A549 (cell line): ENCODE measurements around the gene TXK.

Experiments used
- CTCF ChIP-seq: fragments of >200 bp; sonication (Bioruptor Twin); formaldehyde crosslinking; IDR thresholded peaks from 3 replicates; pipeline ENCODE4 v1.5.1; 2016
- EHMT2 ChIP-seq: fragments of 200-600 bp; sonication (generic); IDR thresholded peaks from 2 replicates; pipeline ENCODE4 v1.6.1; 2016; ENCODE audit warnings: antibody characterized with exemption, low read depth, mild to moderate bottlenecking, moderate library complexity
- FOSL2 ChIP-seq, 2 experiments: fragments of 450-650 bp in 1 of 2; fragments of >200 bp in 1 of 2; sonication (Bioruptor Twin) in 1 of 2; formaldehyde crosslinking; IDR thresholded peaks; 2 replicates each; pipeline versions ENCODE4 v1.5.0 to v1.6.1; 2016 to 2020; ENCODE audit warnings: mild to moderate bottlenecking in 1 of 2, moderate library complexity in 1 of 2
- KDM1A ChIP-seq: fragments of 200-600 bp; sonication (generic); IDR thresholded peaks from 2 replicates; pipeline ENCODE4 v1.6.1; 2016; ENCODE audit warnings: low read depth, mild to moderate bottlenecking
- MAZ ChIP-seq: fragments of 150-350 bp; IDR thresholded peaks from 2 replicates; pipeline ENCODE4 v1.6.1; 2014; ENCODE audit warnings: antibody characterized with exemption, low read depth, low read length, borderline replicate concordance
- NPAS2 ChIP-seq: fragments of 250-450 bp; sonication (Bioruptor Pico); IDR thresholded peaks from 2 replicates; pipeline ENCODE4 v1.8.0; 2022; ENCODE audit warnings: mild to moderate bottlenecking, moderate library complexity, borderline replicate concordance
- PHF8 ChIP-seq: fragments of 200-600 bp; sonication (generic); IDR thresholded peaks from 2 replicates; pipeline ENCODE4 v1.6.1; 2016; ENCODE audit warnings: low read depth, mild to moderate bottlenecking, antibody characterized with exemption, moderate library complexity, borderline replicate concordance
- POLR2A ChIP-seq: IDR thresholded peaks from 2 replicates; pipeline ENCODE4 v1.6.1; 2012; ENCODE audit warnings: mild to moderate bottlenecking, low read length
- RARB ChIP-seq: fragments of 250-450 bp; sonication (Bioruptor Pico); IDR thresholded peaks from 2 replicates; pipeline ENCODE4 v1.8.0; 2021; ENCODE audit warnings: mild to moderate bottlenecking, moderate library complexity
- SMC3 ChIP-seq: fragments of >200 bp; sonication (Bioruptor Twin); formaldehyde crosslinking; IDR thresholded peaks from 3 replicates; pipeline ENCODE4 v1.6.1; 2018; ENCODE audit warnings: inconsistent platforms
- TP53 ChIP-seq: fragments of 250-450 bp; sonication (Bioruptor Pico); IDR thresholded peaks from 2 replicates; pipeline ENCODE4 v1.5.0; 2021; ENCODE audit warnings: mild to moderate bottlenecking, moderate library complexity
- USF2 ChIP-seq: fragments of 450-650 bp; IDR thresholded peaks from 2 replicates; pipeline ENCODE4 v1.6.1; 2014; ENCODE audit warnings: antibody characterized with exemption
- TF ChIP-seq, protein P1 (sequence below): fragments of 200-600 bp; sonication (generic); IDR thresholded peaks from 2 replicates; pipeline ENCODE4 v1.6.1; 2016; ENCODE audit warnings: antibody characterized with exemption, mild to moderate bottlenecking, moderate library complexity
- TF ChIP-seq, protein P2 (sequence below): fragments of >200 bp; sonication (Bioruptor Twin); formaldehyde crosslinking; IDR thresholded peaks from 2 replicates; pipeline ENCODE4 v1.6.1; 2016

DNA sequence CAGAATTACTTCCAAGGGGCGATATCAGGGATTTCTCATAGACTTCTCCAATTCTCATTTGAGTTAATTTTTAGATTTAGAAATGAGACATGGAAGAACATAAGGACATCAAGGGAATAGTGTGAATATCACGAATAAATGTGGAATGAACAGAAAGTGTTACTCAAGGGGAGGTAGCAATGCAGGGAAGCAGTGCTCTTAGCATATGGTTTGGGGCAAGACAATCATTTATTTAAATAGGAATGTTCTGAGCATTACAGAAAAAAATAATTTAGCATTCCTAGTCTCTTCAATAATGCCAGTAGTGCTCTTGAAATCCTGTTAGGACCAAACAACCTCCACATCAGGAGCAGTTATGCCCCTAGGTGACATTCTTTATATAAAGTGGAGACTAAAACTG, 55.6 kb downstream of the TXK start:
- TF ChIP-seq CTCF (no peak), KDM1A (no peak), RARB (CRISPR knock-in tag) (no peak), SMC3 (no peak), TP53 (CRISPR knock-in tag) (no peak), POLR2A (no peak), NPAS2 (CRISPR knock-in tag) (no peak), FOSL2 (IDR thresholded peaks at IDR 0.05) (no peak), FOSL2 (CRISPR knock-in tag; IDR thresholded peaks at IDR 0.05) (no peak), PHF8 (no peak), EHMT2 (no peak), USF2 (no peak), MAZ (no peak)
- TF ChIP-seq, protein P1, sequence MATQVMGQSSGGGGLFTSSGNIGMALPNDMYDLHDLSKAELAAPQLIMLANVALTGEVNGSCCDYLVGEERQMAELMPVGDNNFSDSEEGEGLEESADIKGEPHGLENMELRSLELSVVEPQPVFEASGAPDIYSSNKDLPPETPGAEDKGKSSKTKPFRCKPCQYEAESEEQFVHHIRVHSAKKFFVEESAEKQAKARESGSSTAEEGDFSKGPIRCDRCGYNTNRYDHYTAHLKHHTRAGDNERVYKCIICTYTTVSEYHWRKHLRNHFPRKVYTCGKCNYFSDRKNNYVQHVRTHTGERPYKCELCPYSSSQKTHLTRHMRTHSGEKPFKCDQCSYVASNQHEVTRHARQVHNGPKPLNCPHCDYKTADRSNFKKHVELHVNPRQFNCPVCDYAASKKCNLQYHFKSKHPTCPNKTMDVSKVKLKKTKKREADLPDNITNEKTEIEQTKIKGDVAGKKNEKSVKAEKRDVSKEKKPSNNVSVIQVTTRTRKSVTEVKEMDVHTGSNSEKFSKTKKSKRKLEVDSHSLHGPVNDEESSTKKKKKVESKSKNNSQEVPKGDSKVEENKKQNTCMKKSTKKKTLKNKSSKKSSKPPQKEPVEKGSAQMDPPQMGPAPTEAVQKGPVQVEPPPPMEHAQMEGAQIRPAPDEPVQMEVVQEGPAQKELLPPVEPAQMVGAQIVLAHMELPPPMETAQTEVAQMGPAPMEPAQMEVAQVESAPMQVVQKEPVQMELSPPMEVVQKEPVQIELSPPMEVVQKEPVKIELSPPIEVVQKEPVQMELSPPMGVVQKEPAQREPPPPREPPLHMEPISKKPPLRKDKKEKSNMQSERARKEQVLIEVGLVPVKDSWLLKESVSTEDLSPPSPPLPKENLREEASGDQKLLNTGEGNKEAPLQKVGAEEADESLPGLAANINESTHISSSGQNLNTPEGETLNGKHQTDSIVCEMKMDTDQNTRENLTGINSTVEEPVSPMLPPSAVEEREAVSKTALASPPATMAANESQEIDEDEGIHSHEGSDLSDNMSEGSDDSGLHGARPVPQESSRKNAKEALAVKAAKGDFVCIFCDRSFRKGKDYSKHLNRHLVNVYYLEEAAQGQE, result no peak
- TF ChIP-seq, protein P2, sequence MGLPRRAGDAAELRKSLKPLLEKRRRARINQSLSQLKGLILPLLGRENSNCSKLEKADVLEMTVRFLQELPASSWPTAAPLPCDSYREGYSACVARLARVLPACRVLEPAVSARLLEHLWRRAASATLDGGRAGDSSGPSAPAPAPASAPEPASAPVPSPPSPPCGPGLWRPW, result no peak
